Esophagus muscularis mucosa (tissue), 4 donors: ENCODE data around the gene MB21D2. TPM values are rescaled to one million over a fixed set of nuclear protein-coding genes. Genes with fewer than 3 reads are reported as not detected.

Experiments
- DNase-seq: peaks from one replicate; pipeline ENCODE4 v3.0.0-alpha.2; 2017; ENCODE audit errors: extremely low spot score
- H3K27ac ChIP-seq, 4 donors: fragments of 200-600 bp; sonication (generic); replicated peaks in 1 of 4; 1 replicate in 3 of 4; 2 replicates in 1 of 4; pipeline ENCODE4 v1.5.1; 2016 to 2019; ENCODE audit warnings: mild to moderate bottlenecking in 1 of 4
- H3K27me3 ChIP-seq, 4 donors: fragments of 200-600 bp; sonication (generic); one replicate each; pipeline versions ENCODE4 v1.5.1 to v1.6.0; 2016 to 2019
- H3K36me3 ChIP-seq, 4 donors: fragments of 200-600 bp; sonication (generic); one replicate each; pipeline ENCODE4 v1.5.1; 2016 to 2019
- H3K4me1 ChIP-seq, 4 donors: fragments of 200-600 bp; sonication (generic); one replicate each; pipeline ENCODE4 v1.5.1; 2016 to 2019
- H3K4me3 ChIP-seq, 4 donors: fragments of 200-600 bp; sonication (generic); 1 replicate in 2 of 4; 2 replicates in 2 of 4; pipeline ENCODE4 v1.5.1; 2016 to 2019; ENCODE audit warnings: mild to moderate bottlenecking in 4 of 4, moderate library complexity in 1 of 4
- H3K9me3 ChIP-seq, 4 donors: fragments of 200-600 bp; sonication (generic); 1 replicate in 3 of 4; 2 replicates in 1 of 4; pipeline ENCODE4 v1.5.1; 2016 to 2019
- EP300 ChIP-seq: sonication (generic); formaldehyde crosslinking; IDR thresholded peaks from one replicate; pipeline ENCODE4 v1.6.1; 2017; ENCODE audit warnings: antibody characterized with exemption
- POLR2A ChIP-seq: fragments of 450-650 bp; IDR thresholded peaks from one replicate; pipeline ENCODE4 v1.6.1; 2017; ENCODE audit warnings: antibody characterized with exemption, moderate library complexity, mild to moderate bottlenecking, low read depth
- POLR2AphosphoS5 ChIP-seq, 2 donors: sonication (generic); formaldehyde crosslinking; IDR thresholded peaks; one replicate each; pipeline ENCODE4 v1.6.1; 2017; ENCODE audit warnings: antibody characterized with exemption in 2 of 2
- WGBS: methylation state at CpG from one replicate; pipeline ENCODE4 v1.1.5; 2018; 5-methylcytosine and 5-hydroxymethylcytosine counted together
- intact Hi-C: fragments of 100-400 bp; cut with DNase I; formaldehyde crosslinking; loops from one replicate; pipeline ENCODE4 v1.15.1; 2023
- total RNA-seq, 4 donors: library from RNA; depleted of rRNA; stranded (reverse); fragments of >200 nt; gene quantifications; one replicate each; pipeline versions ENCODE4 v1.1.0 to v1.2.1, GENCODE V29; 2016
- TF ChIP-seq, protein P1 (sequence below), 3 experiments: fragments of 200-600 bp in 2 of 3; fragments of 450-650 bp in 1 of 3; sonication (generic) in 2 of 3; IDR thresholded peaks; one replicate each; pipeline ENCODE4 v1.5.1; 2017 to 2019; ENCODE audit warnings: antibody characterized with exemption in 3 of 3, mild to moderate bottlenecking in 2 of 3, moderate library complexity in 1 of 3

Gene MB21D2
- total RNA-seq, 4 donors from 2014 or later: 5.4 to 11.5 (median 8.2) TPM

GRCh38 chr3:192747145-192747544, 170.5 kb downstream of the MB21D2 start:
- Histone ChIP-seq H3K4me1 (no peaks in the 10 kb centered on the region), H3K27me3 (no peaks in the 10 kb centered on the region), H3K4me3 (no peak overlapping the region), H3K36me3 (no peaks in the 10 kb centered on the region), H3K9me3 (no peaks in the 10 kb centered on the region), H3K27ac (no peak overlapping the region)
- no peak for TF ChIP-seq POLR2A
- TF ChIP-seq POLR2AphosphoS5 (IDR thresholded peaks at IDR 0.05): no peak
- TF ChIP-seq EP300: no peak
- TF ChIP-seq, protein P1, sequence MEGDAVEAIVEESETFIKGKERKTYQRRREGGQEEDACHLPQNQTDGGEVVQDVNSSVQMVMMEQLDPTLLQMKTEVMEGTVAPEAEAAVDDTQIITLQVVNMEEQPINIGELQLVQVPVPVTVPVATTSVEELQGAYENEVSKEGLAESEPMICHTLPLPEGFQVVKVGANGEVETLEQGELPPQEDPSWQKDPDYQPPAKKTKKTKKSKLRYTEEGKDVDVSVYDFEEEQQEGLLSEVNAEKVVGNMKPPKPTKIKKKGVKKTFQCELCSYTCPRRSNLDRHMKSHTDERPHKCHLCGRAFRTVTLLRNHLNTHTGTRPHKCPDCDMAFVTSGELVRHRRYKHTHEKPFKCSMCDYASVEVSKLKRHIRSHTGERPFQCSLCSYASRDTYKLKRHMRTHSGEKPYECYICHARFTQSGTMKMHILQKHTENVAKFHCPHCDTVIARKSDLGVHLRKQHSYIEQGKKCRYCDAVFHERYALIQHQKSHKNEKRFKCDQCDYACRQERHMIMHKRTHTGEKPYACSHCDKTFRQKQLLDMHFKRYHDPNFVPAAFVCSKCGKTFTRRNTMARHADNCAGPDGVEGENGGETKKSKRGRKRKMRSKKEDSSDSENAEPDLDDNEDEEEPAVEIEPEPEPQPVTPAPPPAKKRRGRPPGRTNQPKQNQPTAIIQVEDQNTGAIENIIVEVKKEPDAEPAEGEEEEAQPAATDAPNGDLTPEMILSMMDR (IDR thresholded peaks at IDR 0.05): no peak
- DNase-seq: no peak
- WGBS: 75% methylated on average over 1 of the region's 1 CpG
- intact Hi-C loops: no loop called here

Other genes starting within 250 kb of the MB21D2 start
- 10 to 100 TPM in 3 of 4 donors, 1 to 10 TPM in 1; 4.6 to 19.5 (median 10.2) TPM for gene FGF12, start 190.3 kb downstream of the MB21D2 start, total RNA-seq